IPS-NIHi11 (cell line): Measurements from ENCODE around the gene SERPINH1.

ENCODE experiments used
- DNase-seq: peaks from one replicate; pipeline ENCODE4 v3.0.0; 2012; ENCODE audit warnings: mixed read lengths, low spot score

The SERPINH1 gene

GRCh38 chr11:75562048-75562835, at the start of gene SERPINH1:
Gene SERPINH1 (plus strand): TSS chr11:75562253. CDS start chr11:75566350, 4,097 bp downstream.
- peak; percentile 86 for DNase-seq

- no peak for DNase-seq
Measured at GRCh38 chr11:75513250-75513649, 48.8 kb upstream of the SERPINH1 start.

GRCh38 chr11:75514596-75514995, 47.5 kb upstream of the SERPINH1 start:
- DNase-seq, result no peak

- DNase-seq, result no peak
Measured at GRCh38 chr11:75516140-75516539, 45.9 kb upstream of the SERPINH1 start.

GRCh38 chr11:75516886-75517285, 45.2 kb upstream of the SERPINH1 start:
- DNase-seq, result no peak

- DNase-seq, result no peak
Measured at GRCh38 chr11:75518204-75518549, 43.9 kb upstream of the SERPINH1 start.

GRCh38 chr11:75518771-75519653, 43.0 kb upstream of the SERPINH1 start:
- DNase-seq, result no peak

GRCh38 chr11:75520688-75521087, 41.4 kb upstream of the SERPINH1 start:
- DNase-seq, result no peak

- DNase-seq, result no peak
Measured at GRCh38 chr11:75522286-75523044, 39.6 kb upstream of the SERPINH1 start.

- no peak for DNase-seq
Measured at GRCh38 chr11:75523189-75523588, 38.9 kb upstream of the SERPINH1 start.

GRCh38 chr11:75523811-75524664, 38.0 kb upstream of the SERPINH1 start:
- DNase-seq, result no peak

GRCh38 chr11:75524665-75525432, 37.2 kb upstream of the SERPINH1 start:
- DNase-seq, result peak; percentile 60

- DNase-seq, result peak; percentile 99
Measured at GRCh38 chr11:75525433-75526191, 36.4 kb upstream of the SERPINH1 start, which contains the start of gene GDPD5. Gene GDPD5 (minus strand): TSS chr11:75525941. CDS start chr11:75477735, 48,206 bp downstream.

- no peak for DNase-seq
Measured at GRCh38 chr11:75526192-75526541, 35.9 kb upstream of the SERPINH1 start.

- DNase-seq, result no peak
Measured at GRCh38 chr11:75527130-75527529, 34.9 kb upstream of the SERPINH1 start.

- no peak for DNase-seq
Measured at GRCh38 chr11:75527938-75528735, 33.9 kb upstream of the SERPINH1 start.

GRCh38 chr11:75530577-75530976, 31.5 kb upstream of the SERPINH1 start:
- DNase-seq, result no peak

- DNase-seq, result no peak
Measured at GRCh38 chr11:75531325-75531724, 30.7 kb upstream of the SERPINH1 start.
